ENCODE measurements around the gene MAGEF1. TPM values are rescaled to one million over a fixed set of nuclear protein-coding genes. Genes with fewer than 3 reads are reported as not detected.
A peak's percentile ranks its signal among the peaks of the same experiment; 100 is the strongest.
"Not testable (repeated sequence)": the region's sequence is repeated elsewhere in the genome, so short reads cannot be mapped to it uniquely, and the experiment has no call there.

MAGEF1 gene
- total RNA-seq, 1 experiment from 2014 or later: 109 TPM

DNA sequence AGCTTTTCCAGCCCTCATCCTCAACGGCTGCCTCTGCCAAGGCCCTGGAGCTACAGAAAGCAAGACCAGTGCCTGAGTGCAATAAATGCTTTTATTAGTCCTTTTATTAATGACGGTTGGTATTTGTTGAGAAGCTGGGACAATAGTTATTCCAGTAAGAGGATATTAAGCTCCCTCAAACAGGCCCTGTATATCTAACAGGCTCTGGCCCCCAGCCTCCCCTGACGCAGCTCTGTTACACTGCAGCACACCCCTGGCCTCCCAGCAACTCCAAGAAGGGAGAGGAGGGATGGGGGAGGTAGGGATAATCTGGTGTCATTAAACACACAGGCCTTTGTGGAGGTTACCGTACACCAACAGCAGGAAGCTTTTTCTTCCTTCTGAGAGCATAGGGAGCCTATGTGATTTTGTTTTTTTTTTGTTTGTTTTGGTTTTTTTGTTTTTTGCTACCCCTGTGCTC lies 30.8 kb upstream of the MAGEF1 start:
- no peak for DNase-seq (ENCODE audit: low spot score)

DNA sequence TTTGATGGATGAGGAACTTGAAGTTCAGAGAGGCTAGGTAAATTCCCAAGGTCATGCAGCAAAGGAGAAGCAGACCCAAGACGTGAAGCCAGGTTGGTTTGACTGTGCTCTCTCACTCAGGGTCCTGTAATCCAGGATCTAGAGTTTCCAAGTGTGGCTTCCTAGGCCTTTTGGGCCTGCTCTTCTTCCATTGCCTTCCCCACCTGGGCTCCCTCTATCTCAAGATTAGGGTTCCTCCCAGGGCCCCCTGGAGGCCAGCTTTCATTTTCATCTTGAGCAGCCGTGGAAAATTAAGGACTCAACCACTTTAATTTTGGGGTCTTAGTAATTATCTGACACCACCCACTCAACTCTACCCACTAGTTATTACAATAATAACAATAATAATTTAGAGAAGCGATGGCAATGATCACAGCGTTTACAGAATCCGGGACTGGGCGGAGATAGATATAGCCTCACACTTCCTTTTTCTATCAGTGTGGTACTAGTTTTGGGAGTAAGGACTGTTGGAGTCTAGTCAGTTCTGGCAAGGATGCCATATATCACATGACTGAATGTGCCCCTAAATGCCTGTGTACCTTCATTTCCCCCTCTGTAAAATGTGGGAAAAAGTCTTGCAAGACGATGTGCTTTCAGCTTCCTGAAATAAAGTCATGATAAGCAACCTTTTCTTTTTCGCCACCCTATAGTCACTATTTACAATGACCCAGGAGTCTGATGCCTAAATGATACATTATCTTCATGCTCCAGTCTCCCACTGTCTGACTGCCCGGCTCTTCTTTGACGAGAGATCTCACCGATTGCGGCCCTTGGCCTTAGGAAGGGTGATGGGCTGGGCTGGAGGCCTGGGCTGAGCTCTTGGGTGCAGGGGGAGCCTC lies 30.2 kb upstream of the MAGEF1 start:
- no peak for DNase-seq (ENCODE audit: low spot score)

DNA sequence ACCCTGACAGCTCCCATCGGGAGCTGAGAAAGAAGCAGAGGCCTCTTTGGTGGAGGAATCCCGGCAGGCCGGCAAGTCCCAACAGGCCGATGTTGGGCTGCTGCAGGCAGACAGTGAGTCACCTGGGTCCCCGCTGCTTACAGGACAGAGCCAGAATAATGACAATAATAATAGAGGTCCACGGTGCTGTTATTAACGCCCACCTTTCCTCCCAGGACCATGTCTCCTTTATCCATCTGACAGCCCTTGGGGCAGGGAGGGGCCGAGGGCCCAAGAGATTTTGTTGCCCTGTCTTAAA lies 29.3 kb upstream of the MAGEF1 start:
- no peak for DNase-seq (ENCODE audit: low spot score)

DNA sequence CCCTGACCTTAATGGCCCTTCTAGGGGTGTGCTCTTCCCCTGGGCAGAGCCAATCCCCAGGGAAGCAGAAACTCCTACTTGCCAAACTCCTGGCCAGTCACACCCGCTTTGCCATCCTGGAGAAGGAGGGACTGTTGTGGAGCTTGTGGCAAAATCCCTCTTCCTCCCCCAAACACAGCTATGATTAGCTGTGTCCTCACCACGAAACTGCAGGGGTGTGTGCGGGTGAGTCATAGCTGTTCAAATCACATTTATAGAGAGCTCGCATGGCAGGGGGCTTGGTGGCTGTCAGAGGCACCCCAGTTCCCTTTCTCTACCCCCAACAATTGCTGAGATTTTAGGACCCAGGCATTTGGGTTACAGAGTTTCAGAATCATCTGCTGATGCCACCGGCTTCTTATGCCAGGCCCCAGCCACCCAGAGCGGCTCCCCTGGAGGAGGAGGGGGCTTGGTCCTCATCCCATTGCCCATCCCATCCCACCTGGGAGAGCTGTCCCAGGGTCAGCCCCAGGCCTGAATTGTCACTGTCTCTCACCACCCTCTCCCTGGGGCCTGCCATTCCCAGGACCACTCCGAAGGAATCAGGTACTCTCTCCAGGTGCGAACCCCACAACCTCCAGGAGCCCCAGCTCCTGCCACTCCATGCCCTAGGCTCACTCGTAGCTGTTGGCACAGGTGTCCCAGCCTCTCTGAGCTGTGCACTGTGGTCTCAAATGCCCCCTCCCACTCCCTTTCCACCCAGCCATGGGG lies 28.8 kb upstream of the MAGEF1 start:
- peak; percentile 73 for DNase-seq (ENCODE audit: low spot score)

DNA sequence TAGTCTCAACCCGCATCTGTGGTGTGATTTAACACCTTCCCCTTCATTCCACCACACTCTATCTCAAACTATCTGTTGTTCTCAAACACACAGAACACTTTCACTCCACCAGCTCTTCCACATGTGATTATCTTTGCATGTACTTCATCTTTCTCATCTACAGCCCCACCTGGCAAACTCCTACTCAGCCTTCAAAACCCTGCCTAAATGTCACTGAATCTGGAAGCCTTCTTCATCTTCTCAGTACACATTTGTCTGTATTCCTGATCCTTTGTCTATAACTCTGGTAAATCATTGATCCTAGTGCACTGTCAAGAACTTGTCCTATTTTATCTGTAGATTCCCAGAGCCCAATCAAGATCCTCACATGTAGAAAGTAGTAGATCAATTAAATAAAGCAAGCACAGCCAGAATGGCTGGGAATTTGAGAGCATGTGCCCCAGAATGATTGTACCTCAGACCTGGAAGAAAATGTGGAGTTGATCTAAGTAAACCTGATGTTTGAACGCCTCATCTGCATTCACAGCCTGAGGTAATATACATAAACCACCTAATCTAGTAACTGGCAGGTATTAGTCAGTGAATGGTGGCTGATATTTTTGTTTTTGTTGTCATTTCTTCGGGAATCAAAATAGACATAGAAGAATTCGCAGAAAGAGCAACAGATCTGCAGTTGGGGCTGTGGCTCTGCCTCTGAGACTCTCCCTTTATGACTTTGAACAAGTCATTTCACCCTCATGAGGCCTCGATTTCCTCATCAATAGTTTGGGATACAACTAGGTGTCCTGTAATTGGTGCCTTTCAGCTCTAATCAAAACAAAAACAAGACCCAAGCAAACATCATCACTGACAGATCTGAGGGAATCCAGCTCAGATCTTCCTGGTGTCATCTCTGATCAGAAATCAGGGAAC lies 28.0 kb upstream of the MAGEF1 start:
- DNase-seq (ENCODE audit: low spot score): no peak

DNA sequence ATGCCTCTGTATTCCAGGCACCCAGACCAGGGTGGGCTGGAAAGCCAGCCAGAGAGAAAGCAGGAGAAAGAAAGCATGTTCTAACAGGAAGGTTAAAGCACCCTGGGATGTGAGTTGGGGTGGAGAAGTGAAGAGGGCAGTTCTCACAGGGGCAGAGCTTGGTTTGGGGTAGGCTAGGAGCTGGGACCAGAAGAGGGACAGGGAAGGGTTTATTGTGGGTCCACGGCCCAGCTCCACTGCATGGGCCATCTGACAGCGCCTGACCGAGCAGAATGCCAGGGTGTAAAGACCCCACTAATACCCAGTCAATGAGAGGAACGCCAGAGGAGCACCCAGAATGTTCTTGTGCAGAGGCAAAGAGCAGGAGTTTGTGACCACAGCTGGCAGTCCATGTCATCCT lies 27.1 kb upstream of the MAGEF1 start:
- no peak for DNase-seq (ENCODE audit: low spot score)

DNA sequence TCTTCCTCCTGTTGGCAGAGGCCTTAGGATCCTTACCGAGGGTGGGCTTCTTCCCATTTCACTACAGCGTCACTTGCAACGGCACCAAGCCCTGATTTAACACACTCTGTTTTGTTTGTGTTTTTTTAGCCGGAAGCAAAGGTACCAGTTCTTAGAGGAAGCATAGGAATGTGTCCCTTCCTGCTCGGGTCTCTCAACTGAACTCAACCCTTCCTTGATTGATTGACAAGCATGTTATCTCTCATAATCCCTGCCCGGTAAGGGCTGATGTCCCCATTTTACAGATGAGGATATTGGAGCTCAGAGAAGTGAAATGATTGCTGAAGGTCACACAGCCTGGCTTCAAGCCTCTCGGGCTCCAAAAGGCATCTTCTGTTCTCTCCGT lies 26.6 kb upstream of the MAGEF1 start:
- DNase-seq (ENCODE audit: low spot score): no peak

DNA sequence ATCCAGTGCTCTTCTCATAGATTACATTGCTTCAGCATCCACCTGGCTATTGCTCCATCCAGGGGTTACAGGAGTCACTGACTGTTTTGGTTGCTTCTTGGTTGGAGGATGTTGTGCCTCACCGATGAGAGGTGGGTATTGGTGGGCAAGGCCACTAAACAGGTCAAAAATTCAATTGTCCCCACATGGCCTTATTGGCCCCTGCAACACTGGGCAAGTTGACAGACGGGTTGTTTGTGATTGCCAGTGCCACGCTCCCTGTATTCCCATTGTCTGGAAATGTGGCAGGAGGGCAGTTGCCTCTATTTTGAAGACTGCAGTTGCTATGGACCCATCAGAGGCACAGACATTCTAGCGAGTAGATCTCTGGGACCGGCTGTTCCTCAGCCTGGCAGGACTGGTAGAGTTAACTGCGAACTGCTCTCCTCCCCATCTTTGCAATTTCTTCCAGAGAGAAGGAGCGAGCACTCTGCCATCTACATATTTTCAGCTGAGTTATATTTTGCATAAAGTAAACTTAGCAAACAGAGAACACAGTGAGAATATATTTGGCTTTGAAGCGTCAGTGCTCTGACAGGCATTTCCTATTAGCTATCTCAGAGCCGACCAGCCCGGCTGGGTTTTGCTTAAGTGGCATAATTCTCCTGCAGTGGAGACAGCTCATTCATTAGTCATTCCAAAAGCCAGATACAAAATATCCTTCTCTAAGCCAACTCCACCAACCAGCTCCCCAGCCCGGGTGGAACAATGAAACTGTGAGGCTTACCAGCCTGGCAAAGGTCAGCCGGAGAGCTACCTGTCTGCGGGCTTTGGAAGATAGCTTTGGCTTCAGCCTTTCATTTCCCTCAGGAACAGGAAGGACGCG lies 26.0 kb upstream of the MAGEF1 start:
- DNase-seq (ENCODE audit: low spot score): peak; percentile 79

DNA sequence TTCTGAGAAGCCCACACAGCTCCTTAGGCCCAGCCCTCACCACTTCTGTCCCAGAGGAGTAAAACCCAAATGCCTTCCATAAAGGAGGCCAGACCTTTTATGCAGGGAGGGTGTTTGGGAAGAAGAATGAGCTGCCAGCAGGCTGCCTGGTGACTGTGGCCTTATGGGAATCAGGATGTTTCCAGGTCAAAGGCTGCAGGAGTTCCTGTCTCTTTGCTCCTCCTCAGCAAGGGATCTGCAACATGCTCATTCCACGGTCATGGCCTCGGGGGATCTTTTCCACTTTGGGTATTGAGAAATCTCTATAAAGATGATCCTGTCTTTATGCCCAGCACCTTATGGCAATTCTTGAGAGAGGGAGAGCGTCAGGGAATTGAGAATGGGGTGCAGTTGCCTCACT lies 25.2 kb upstream of the MAGEF1 start:
- DNase-seq (ENCODE audit: low spot score): no peak

DNA sequence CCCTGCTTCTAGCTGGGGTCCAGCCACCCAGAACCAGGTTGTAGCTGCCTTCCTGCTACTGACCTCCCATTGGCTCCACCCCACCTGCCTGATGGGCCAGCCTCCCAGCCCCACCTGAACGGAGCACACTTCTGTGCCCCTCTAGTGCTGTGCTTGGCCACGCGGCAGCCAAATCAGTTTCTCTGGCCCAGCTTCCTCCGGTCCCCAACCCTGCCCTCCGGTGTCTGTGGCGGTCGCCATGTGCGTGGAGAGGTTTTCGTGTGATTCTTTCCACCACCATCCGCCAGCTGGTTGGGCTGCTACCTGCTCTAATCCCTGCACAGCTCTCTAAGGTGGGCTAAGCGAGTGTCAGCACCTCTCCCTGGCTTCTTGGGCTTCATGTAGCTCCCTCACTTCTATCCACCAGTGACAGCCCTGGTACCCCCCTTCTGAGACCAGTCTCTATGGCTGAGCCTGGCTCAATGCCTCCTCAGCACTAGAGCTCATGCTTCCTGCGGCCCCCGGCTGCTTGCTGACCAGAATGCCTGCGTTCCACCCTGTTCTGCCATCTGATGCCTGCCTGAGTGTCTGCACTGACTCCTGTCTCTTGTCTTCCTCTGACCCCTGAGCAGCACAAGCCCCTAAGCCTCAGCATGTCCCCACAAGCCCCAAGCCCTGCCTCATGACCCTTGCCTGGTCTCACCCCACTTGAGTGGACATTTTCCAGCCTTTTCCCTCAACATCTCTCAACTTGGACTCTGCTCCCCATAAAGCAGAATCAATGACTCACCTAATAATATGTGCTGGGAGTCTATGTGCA lies 23.2 kb upstream of the MAGEF1 start:
- DNase-seq (ENCODE audit: low spot score): no peak

DNA sequence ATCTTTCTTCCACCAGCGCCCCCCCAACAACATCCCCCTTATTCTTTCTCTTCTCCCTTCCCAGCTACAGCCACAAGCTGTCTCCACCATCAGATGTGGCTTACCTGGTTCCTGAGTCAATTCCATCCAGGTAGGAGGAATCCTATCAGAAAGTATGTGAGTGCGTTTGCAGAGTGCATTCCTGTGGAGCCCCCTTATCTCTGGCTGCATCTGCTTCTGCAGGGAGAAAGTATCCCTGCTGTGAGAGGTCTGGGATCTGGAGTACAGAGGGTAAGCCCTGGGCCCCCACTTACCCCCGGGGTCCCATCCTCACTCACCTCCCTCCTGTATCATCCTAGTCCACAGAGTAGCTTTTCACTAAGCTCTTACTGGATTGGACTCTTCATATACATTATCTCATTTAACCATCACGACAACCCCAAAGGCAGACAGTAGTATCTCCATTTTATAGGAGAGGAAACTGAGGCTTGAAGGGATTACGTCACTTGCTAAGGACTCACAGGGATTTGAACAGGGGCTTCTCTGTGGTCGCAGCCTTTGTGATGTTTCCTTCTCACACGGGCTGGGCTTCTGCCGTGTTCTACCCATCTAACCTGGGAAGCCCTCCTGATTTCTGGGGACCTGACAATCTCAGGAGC lies 22.2 kb upstream of the MAGEF1 start:
- DNase-seq (ENCODE audit: low spot score): no peak

DNA sequence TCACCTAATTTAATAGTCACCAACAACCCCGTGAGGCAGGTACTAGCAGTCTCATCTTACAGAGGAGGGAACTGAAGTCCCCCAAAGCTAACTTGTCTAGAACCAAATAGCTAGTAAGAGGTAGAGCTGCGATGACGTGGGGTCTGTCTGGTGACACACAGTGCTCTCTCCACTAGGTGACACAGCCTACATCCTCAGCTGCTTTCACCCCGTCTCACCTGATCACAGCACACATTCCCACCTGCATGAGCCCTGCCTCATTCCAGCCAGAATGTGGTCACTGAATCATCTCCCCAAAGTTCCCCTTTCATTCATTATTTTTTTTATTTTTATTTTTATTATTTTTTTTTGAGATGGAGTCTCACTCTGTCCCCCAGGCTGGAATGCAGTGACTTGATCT lies 21.3 kb upstream of the MAGEF1 start:
- no peak for DNase-seq (ENCODE audit: low spot score)

DNA sequence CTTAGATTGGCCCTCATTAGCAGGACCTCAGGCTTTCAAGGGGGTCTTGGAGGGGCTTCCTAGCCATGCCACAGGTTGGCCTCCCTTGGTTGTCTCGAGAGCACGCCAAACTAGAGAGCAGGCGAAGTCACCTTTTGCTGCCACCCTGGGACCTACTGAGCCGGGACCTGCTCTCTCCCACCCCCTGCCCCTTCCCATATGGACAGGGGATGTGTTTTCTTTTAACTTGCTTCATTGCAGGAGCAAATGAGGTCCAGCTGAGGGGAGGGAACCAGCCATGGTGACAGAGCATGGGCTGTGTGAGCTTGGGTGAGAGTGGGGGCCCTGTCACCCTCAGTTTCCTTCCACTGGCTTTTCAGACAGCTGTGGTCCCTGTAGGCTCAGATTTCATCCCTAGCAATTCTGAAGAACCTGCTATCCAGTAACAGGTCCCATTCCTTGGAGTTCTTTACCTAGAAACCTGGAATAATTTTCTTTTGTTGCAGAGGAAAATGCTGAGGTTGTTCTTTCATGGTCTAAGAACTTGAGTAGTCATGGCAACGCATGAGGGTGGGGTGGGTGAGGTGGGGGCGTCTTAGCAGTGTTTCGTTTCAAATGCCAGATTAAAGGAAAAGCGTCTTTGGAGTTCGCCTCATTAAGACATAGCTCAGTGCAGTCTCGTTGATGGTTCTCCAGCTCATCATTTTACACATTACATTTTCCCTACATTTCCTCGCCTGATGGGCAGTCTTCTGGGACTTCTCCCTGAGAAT lies 20.1 kb upstream of the MAGEF1 start:
- no peak for DNase-seq (ENCODE audit: low spot score)

DNA sequence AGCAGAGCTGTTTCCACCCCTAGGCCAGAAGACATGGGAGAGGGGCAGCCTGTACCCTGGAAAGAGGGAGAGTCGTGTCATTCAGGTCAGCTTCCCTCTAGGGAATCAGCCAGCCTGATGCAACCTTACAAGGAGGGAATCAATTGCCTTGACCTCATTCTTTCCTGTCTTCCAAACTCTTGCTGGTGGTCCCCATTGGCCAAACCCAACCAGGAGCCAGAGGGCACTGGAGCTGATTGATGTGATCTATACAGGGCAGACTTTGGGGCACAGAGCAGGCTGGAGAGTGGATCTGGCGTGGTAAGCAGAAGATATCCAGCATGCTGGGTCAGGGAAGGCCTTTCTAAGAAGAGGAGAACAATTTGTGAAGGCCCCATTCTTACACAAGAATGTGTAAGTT lies 19.1 kb upstream of the MAGEF1 start:
- no peak for DNase-seq (ENCODE audit: low spot score)

DNA sequence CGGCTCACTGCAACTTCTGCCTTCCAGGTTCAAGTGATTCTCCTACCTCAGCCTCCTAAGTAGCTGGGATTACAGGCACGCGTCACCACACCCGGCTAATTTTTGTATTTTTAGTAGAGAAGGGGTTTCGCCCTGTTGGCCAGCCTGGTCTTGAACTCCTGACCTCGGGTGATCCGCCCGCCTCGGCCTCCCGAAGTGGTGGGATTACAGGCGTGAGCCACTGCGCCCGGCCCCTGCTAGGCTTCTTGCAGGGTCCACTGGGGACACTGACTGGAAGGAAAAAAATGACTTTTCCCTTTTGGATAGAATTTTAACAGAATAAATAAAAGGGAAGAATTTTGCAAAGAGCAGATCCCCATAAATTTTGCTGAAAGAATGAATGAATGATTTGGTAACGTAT lies 17.3 kb upstream of the MAGEF1 start:
- DNase-seq (ENCODE audit: low spot score): not testable (repeated sequence)

DNA sequence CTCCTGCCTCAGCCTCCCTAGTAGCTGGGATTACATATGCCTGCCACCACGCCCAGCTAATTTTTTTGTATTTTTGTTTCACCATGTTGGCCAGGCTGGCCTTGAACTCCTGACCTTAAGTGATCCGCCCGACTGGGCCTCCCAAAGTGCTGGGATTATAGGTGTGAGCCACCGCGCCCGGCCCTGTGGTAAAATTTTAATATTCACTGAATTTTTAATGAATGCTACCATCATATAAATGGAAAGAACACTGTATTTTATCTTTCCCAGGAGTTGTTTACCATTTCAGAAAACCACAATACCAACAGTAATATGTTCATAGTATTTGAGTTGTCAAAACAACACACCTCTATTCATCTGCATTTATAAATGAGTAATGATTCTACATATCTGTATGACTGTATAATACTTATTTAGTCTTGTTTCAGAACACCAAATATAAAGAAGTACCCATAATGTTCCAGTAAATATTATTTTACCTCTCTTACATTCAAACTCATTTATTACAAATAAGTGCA lies 16.2 kb upstream of the MAGEF1 start:
- no peak for DNase-seq (ENCODE audit: low spot score)

DNA sequence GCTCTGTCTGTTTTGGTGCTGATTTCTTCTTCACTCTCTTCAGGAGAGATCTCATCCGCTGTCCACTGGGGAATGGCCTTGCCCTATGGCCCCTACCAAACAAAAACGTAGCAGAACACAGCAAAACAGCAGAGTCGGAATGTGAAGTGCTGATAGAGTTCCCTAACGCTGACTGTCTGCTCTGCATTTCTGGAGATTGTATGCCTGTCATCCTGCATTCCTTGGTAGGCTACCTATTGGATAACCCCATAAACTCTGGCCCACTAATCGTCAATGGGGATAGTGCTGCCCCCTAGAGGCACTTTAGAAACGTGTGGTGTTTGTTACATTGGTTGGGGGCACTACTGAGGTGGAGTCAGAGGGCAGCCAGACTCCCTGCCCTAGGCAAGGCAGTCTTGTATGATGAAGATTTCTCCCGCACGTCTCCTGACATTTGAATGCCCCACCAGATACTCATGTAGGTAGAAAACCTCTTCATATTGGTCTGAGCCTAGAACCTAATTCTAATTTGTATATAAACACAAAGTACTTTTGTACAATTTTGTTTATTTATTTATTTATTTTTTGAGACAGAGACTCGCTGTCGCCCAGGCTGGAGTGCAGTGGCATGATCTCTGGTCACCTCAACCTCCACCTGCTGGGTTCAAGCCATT lies 15.6 kb upstream of the MAGEF1 start:
- peak; percentile 82 for DNase-seq (ENCODE audit: low spot score)

DNA sequence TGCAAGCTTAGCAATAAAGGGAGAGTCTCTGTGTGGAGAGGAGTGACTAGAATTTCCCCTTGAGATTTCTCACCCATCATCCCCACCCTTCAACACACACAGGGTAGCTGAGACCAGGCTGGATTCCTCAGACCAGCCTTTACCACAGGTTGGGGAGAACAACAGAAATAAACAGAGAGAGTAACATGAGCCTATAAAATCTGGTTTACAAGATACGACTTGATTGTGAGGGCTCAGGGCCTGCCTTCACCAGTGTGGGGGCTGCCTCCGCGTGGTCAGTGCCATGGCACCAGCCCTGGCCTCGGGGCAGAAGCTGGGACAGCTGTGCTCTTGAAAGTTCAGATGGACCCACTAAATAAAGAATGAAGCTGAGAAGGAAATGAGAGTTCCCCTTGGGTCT lies 14.6 kb upstream of the MAGEF1 start:
- no peak for DNase-seq (ENCODE audit: low spot score)

Measured in A172 (cell line).